H1 (cell line): ENCODE data around the gene FASLG. TPM values are rescaled to one million over a fixed set of nuclear protein-coding genes. Genes with fewer than 3 reads are reported as not detected.

Experiments used
- CTCF ChIA-PET: fragments of 300-600 bp; sonication (Branson Sonifier 250); formaldehyde crosslinking; loops from one replicate; lab custom pipeline; 2021; ENCODE audit not compliant: partially characterized antibody; lab: Charles Lee
- POLR2A ChIA-PET: fragments of 300-600 bp; sonication (Branson Sonifier 250); formaldehyde crosslinking; loops from one replicate; lab custom pipeline; 2021; ENCODE audit warnings: inconsistent platforms; ENCODE audit not compliant: partially characterized antibody; lab: Charles Lee
- DNase-seq, 2 experiments: peaks; one replicate each; pipeline versions ENCODE4 v3.0.0 to v3.0.0-alpha.2; 2010 to 2022; ENCODE audit warnings: low spot score in 2 of 2, low read depth in 1 of 2, mixed read lengths in 1 of 2
- FAIRE-seq: peaks from 2 replicates; lab custom pipeline; 2011; peaks lifted over from hg19 to GRCh38; lab: Jason Lieb, UNC
- H2AFZ ChIP-seq: 2 replicates; pipeline ENCODE4 v1.8.1; 2012; ENCODE audit warnings: low read length, inconsistent platforms
- H2AK5ac ChIP-seq: 2 replicates; pipeline ENCODE4 v1.6.1; 2013; ENCODE audit warnings: low read depth, low read length
- H2BK120ac ChIP-seq: replicated peaks from 2 replicates; pipeline ENCODE3; 2013; ENCODE audit warnings: low read depth, low read length, inconsistent platforms
- H2BK12ac ChIP-seq: 2 replicates; pipeline ENCODE4 v1.6.1; 2013; ENCODE audit warnings: low read depth, low read length
- H2BK15ac ChIP-seq: 2 replicates; pipeline ENCODE4 v1.6.1; 2013; ENCODE audit warnings: low read length
- H2BK20ac ChIP-seq: 2 replicates; pipeline ENCODE4 v1.6.1; 2013; ENCODE audit warnings: low read length
- H2BK5ac ChIP-seq: 2 replicates; pipeline ENCODE4 v1.6.1; 2013; ENCODE audit warnings: low read depth, low read length
- H3K14ac ChIP-seq: 2 replicates; pipeline ENCODE4 v1.6.1; 2013; ENCODE audit warnings: inconsistent platforms; ENCODE audit not compliant: insufficient read length
- H3K18ac ChIP-seq: 2 replicates; pipeline ENCODE4 v1.6.1; 2013; ENCODE audit warnings: low read length; ENCODE audit errors: extremely low read depth
- H3K23ac ChIP-seq: 2 replicates; pipeline ENCODE4 v1.6.1; 2013; ENCODE audit warnings: inconsistent platforms; ENCODE audit not compliant: insufficient read length
- H3K23me2 ChIP-seq: 2 replicates; pipeline ENCODE4 v1.6.1; 2013; ENCODE audit warnings: low read depth, low read length
- H3K27ac ChIP-seq: 2 replicates; pipeline ENCODE4 v1.6.1; 2011; ENCODE audit warnings: low read depth, low read length, inconsistent platforms
- H3K27me3 ChIP-seq, 4 experiments: replicated peaks in 1 of 4; 1 replicate in 1 of 4; 2 replicates in 3 of 4; pipeline versions ENCODE4 v1.6.1 to v1.8.1; 2011 to 2013; ENCODE audit warnings: low read length in 3 of 4, mild to moderate bottlenecking in 3 of 4, inconsistent platforms in 2 of 4, mixed read lengths in 2 of 4, moderate library complexity in 1 of 4; ENCODE audit not compliant: control insufficient read depth in 3 of 4, insufficient read depth in 3 of 4; ENCODE audit errors: extremely low read depth in 1 of 4
- H3K36me3 ChIP-seq, 4 experiments: 2 replicates each; pipeline versions ENCODE4 v1.6.1 to v1.8.1; 2011 to 2013; ENCODE audit warnings: mild to moderate bottlenecking in 4 of 4, low read length in 3 of 4, moderate library complexity in 2 of 4, control low read depth in 1 of 4, inconsistent platforms in 1 of 4; ENCODE audit not compliant: insufficient read depth in 4 of 4, control insufficient read depth in 2 of 4
- H3K4ac ChIP-seq: replicated peaks from 2 replicates; pipeline ENCODE3; 2013; ENCODE audit warnings: low read length, low read depth, mixed read lengths, inconsistent platforms; ENCODE audit not compliant: insufficient read length
- H3K4me1 ChIP-seq, 4 experiments: replicated peaks in 1 of 4; 1 replicate in 1 of 4; 2 replicates in 3 of 4; pipeline versions ENCODE4 v1.6.1 to v1.8.1; 2011 to 2013; ENCODE audit warnings: low read length in 3 of 4, inconsistent platforms in 2 of 4, mixed read lengths in 1 of 4; ENCODE audit not compliant: insufficient read depth in 4 of 4, control insufficient read depth in 3 of 4
- H3K4me2 ChIP-seq, 2 experiments: 2 replicates each; pipeline versions ENCODE4 v1.6.1 to v1.8.1; 2011 to 2013; ENCODE audit warnings: low read depth in 2 of 2, low read length in 2 of 2, control low read depth in 1 of 2, inconsistent platforms in 1 of 2, mild to moderate bottlenecking in 1 of 2; ENCODE audit not compliant: insufficient read depth in 1 of 2
- H3K4me3 ChIP-seq, 4 experiments: fragments of 200-600, 300-600 bp in 1 of 4; sonication (generic), shearing (Covaris generic), sonication (Bioruptor Twin) in 1 of 4; 2 replicates each; pipeline versions ENCODE4 v1.5.1 to v1.8.1; 2011 to 2016; ENCODE audit warnings: low read length in 4 of 4, low read depth in 3 of 4, control low read depth in 2 of 4, inconsistent platforms in 2 of 4, mild to moderate bottlenecking in 2 of 4, mixed read lengths in 1 of 4, moderate library complexity in 1 of 4; ENCODE audit not compliant: insufficient read depth in 2 of 4; ENCODE audit errors: extremely low read depth in 1 of 4
- H3K56ac ChIP-seq: replicated peaks from 2 replicates; pipeline ENCODE3; 2013; ENCODE audit warnings: low read depth, mild to moderate bottlenecking, mixed read lengths, low read length, inconsistent platforms; ENCODE audit not compliant: insufficient read length
- H3K79me1 ChIP-seq: 2 replicates; pipeline ENCODE4 v1.6.1; 2013; ENCODE audit warnings: low read depth, low read length, control low read depth
- H3K79me2 ChIP-seq, 2 experiments: 2 replicates each; pipeline versions ENCODE4 v1.6.1 to v1.8.1; 2012 to 2013; ENCODE audit warnings: low read length in 2 of 2, mild to moderate bottlenecking in 2 of 2, inconsistent platforms in 1 of 2; ENCODE audit not compliant: insufficient read depth in 2 of 2, control insufficient read depth in 1 of 2
- H3K9ac ChIP-seq, 4 experiments: replicated peaks in 1 of 4; 1 replicate in 1 of 4; 2 replicates in 3 of 4; pipeline versions ENCODE4 v1.6.1 to v1.8.1; 2011 to 2013; ENCODE audit warnings: low read depth in 3 of 4, low read length in 3 of 4, control low read depth in 2 of 4, mild to moderate bottlenecking in 2 of 4, moderate library complexity in 2 of 4, inconsistent platforms in 1 of 4; ENCODE audit errors: extremely low read depth in 1 of 4
- H3K9me3 ChIP-seq, 2 experiments: 2 replicates each; pipeline versions ENCODE4 v1.6.1 to v1.8.1; 2012 to 2013; ENCODE audit warnings: mild to moderate bottlenecking in 2 of 2, moderate library complexity in 2 of 2, control low read depth in 1 of 2, inconsistent platforms in 1 of 2, low read depth in 1 of 2, low read length in 1 of 2, mixed read lengths in 1 of 2; ENCODE audit not compliant: insufficient read depth in 2 of 2
- H4K20me1 ChIP-seq, 2 experiments: replicated peaks in 1 of 2; 2 replicates each; pipeline versions ENCODE3 to v1.8.1; 2011 to 2013; ENCODE audit warnings: inconsistent platforms in 2 of 2, low read length in 2 of 2, mild to moderate bottlenecking in 1 of 2; ENCODE audit not compliant: insufficient read depth in 2 of 2, control insufficient read depth in 1 of 2
- H4K5ac ChIP-seq: 2 replicates; pipeline ENCODE4 v1.6.1; 2013; ENCODE audit warnings: low read length, low read depth, mixed read lengths, inconsistent platforms; ENCODE audit not compliant: insufficient read length
- H4K8ac ChIP-seq: 2 replicates; pipeline ENCODE4 v1.8.0; 2013; ENCODE audit warnings: mild to moderate bottlenecking, moderate library complexity, low read length, inconsistent platforms; ENCODE audit not compliant: insufficient read depth; ENCODE audit errors: extremely low read depth
- H4K91ac ChIP-seq: replicated peaks from 2 replicates; pipeline ENCODE3; 2013; ENCODE audit warnings: low read length, mixed read lengths, inconsistent platforms; ENCODE audit not compliant: insufficient read length
- CHD2 ChIP-seq: IDR thresholded peaks from 2 replicates; pipeline ENCODE4 v1.6.1; 2012; ENCODE audit warnings: low read length, improper control_type of control experiment
- CTBP2 ChIP-seq: IDR thresholded peaks from 2 replicates; pipeline ENCODE4 v1.7.0; 2011; ENCODE audit warnings: borderline replicate concordance, mild to moderate bottlenecking, moderate library complexity, mixed read lengths, low read length; ENCODE audit not compliant: insufficient read depth, insufficient read length
- EP300 ChIP-seq, 2 experiments: IDR thresholded peaks; 1 replicate in 1 of 2; 2 replicates in 1 of 2; pipeline ENCODE4 v1.6.1; 2011 to 2012; ENCODE audit warnings: low read depth in 2 of 2, low read length in 2 of 2, mild to moderate bottlenecking in 2 of 2, borderline replicate concordance in 1 of 2, inconsistent platforms in 1 of 2, moderate library complexity in 1 of 2
- JUND ChIP-seq: IDR thresholded peaks from 2 replicates; pipeline ENCODE4 v1.6.1; 2011; ENCODE audit warnings: mild to moderate bottlenecking, improper control_type of control experiment, low read length
- NANOG ChIP-seq: IDR thresholded peaks from 2 replicates; pipeline ENCODE4 v1.6.1; 2011; ENCODE audit warnings: low read length, low read depth, mild to moderate bottlenecking, inconsistent platforms; ENCODE audit not compliant: insufficient read depth, poor library complexity, severe bottlenecking
- RAD21 ChIP-seq, 2 experiments: IDR thresholded peaks in 1 of 2; conservative IDR thresholded peaks in 1 of 2; 2 replicates each; pipeline ENCODE4 v1.6.1; 2011; ENCODE audit warnings: low read depth in 2 of 2, low read length in 2 of 2, improper control_type of control experiment in 1 of 2, inconsistent platforms in 1 of 2, mild to moderate bottlenecking in 1 of 2, moderate library complexity in 1 of 2
- RFX5 ChIP-seq: IDR thresholded peaks from 2 replicates; pipeline ENCODE4 v1.6.1; 2011; ENCODE audit warnings: low read depth, low read length, improper control_type of control experiment, borderline replicate concordance
- RNF2 ChIP-seq: fragments of 200-900, 300-1000 bp; sonication (generic); IDR thresholded peaks from 2 replicates; pipeline ENCODE4 v1.7.1; 2016; ENCODE audit warnings: borderline replicate concordance, low read depth, mild to moderate bottlenecking, antibody characterized with exemption, low read length; ENCODE audit not compliant: poor library complexity, severe bottlenecking; ENCODE audit errors: missing control alignments
- SIX5 ChIP-seq: IDR thresholded peaks from 2 replicates; pipeline ENCODE4 v1.6.1; 2011; ENCODE audit warnings: mild to moderate bottlenecking, low read depth, low read length
- SP1 ChIP-seq: IDR thresholded peaks from 2 replicates; pipeline ENCODE4 v1.6.1; 2011; ENCODE audit warnings: low read depth, low read length
- SP4 ChIP-seq: IDR thresholded peaks from 2 replicates; pipeline ENCODE4 v1.6.1; 2012; ENCODE audit warnings: low read length, inconsistent platforms
- SRF ChIP-seq: IDR thresholded peaks from 2 replicates; pipeline ENCODE4 v1.6.1; 2011; ENCODE audit warnings: mild to moderate bottlenecking, low read depth, low read length, moderate library complexity
- YY1 ChIP-seq: IDR thresholded peaks from 2 replicates; pipeline ENCODE4 v1.6.1; 2011; ENCODE audit warnings: low read depth, mild to moderate bottlenecking, low read length
- polyA plus RNA-seq, 7 experiments: library from polyadenylated mRNA; depleted of rRNA in 3 of 7; stranded (reverse) in 5 of 7; unstranded in 2 of 7; fragments of >200 nt in 5 of 7; fragments of 200-250 nt in 2 of 7; gene quantifications; 1 replicate in 5 of 7; 2 replicates in 1 of 7; 4 replicates in 1 of 7; pipeline versions ENCODE4 v1.2.1 to v1.2.3, GENCODE V29; 2011 to 2013; ENCODE audit warnings: missing spikeins in 2 of 7, mixed read lengths in 2 of 7
- total RNA-seq: library from RNA; stranded (reverse); fragmentation: NEBNext Ultra II Directional; extraction: Animal tissue kit (Norgen Biotek cat#: 25700); gene quantifications from 2 replicates; pipeline ENCODE4 v1.2.1, GENCODE V29; 2021
- TF ChIP-seq, protein P1 (sequence below): IDR thresholded peaks from 2 replicates; pipeline ENCODE4 v1.6.1; 2012; ENCODE audit warnings: inconsistent platforms

The FASLG gene
- total and polyA plus RNA-seq, 2 of the 8 experiments (the other 6 are each of a cell fraction or from before 2014, with no cell fraction given) = not detected

DNA sequence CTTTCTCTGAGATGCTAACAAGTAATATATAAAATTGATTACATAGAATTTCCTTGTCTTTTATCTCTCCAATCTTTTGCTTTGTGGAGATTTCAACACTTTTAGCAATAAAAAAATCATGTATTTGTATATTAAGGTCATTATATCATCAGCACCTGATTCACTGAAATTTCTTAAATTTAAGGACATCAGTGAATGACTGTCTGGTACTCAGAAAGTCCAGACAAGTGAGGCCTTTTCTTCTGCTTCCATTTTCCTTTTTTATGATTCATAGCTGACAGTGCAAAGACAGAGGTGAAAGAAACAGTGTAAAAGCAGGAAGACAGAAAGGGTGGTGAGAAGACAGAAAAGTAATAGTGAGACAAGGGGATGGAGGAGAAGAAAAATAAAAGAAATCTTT lies 54.6 kb downstream of the FASLG start:
- CTCF ChIA-PET = interaction anchor here (1.6 to 3.6 kb wide), 2 partner anchors 14 to 103 kb away, joined by 15 to 17 read pairs; no protein-coding TSS in a partner anchor
- TF ChIP-seq RNF2 (no peak), YY1 (no peak), RAD21 (IDR thresholded peaks at IDR 0.05 in 1 of 2, conservative IDR thresholded peaks at IDR 0.05 in 1 of 2; ENCODE audit: low read depth in 2 of 2, low read length in 2 of 2) (no peak), CTBP2 (no peak), EP300 (IDR thresholded peaks at IDR 0.05; ENCODE audit: borderline replicate concordance in 1 of 2, low read depth in 2 of 2, low read length in 2 of 2) (no peak), SRF (no peak), SP4 (no peak), RFX5 (no peak), JUND (no peak), SP1 (no peak), NANOG (no peak), SIX5 (no peak), CHD2 (no peak)
- TF ChIP-seq, protein P1, sequence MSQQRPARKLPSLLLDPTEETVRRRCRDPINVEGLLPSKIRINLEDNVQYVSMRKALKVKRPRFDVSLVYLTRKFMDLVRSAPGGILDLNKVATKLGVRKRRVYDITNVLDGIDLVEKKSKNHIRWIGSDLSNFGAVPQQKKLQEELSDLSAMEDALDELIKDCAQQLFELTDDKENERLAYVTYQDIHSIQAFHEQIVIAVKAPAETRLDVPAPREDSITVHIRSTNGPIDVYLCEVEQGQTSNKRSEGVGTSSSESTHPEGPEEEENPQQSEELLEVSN = no peak

More for the DNA sequence above, 54.6 kb downstream of the FASLG start:
- Histone ChIP-seq H2BK12ac (no peak overlapping the region), H3K4me1 (peaks cover 0 to 5% (median 0%) of the 10 kb centered on the region in 4 experiments; a peak in 1 of 7 replicates), H3K36me3 (no peaks in the 10 kb centered on the region), H3K14ac (no peak overlapping the region), H2AK5ac (no peak overlapping the region), H2BK20ac (no peak overlapping the region), H2BK120ac (no peak overlapping the region), H3K18ac (no peak overlapping the region), H3K9me3 (no peaks in the 10 kb centered on the region), H3K4ac (no peak overlapping the region), H4K5ac (no peak overlapping the region), H3K4me2 (no peak overlapping the region), H3K4me3 (no peak overlapping the region), H4K20me1 (no peaks in the 10 kb centered on the region), H2BK15ac (no peak overlapping the region), H3K9ac (no peak overlapping the region), H3K23me2 (peaks cover 1% of the 10 kb centered on the region; the same call in 1 of the 2 replicates), H2BK5ac (no peak overlapping the region), H4K91ac (no peak overlapping the region), H3K27me3 (no peaks in the 10 kb centered on the region), H3K79me1 (no peaks in the 10 kb centered on the region), H4K8ac (no peak overlapping the region), H2AFZ (no peak overlapping the region), H3K27ac (no peak overlapping the region), H3K56ac (no peak overlapping the region), H3K79me2 (no peaks in the 10 kb centered on the region), H3K23ac (no peak overlapping the region)
- no peak for FAIRE-seq
- POLR2A ChIA-PET = interaction anchor here (0.6 kb wide), 1 partner anchor 874 kb away, joined by 3 read pairs; no protein-coding TSS in a partner anchor
- DNase-seq = no peak
